Smooth muscle cell (in vitro differentiated cells): Measurements from ENCODE around the gene RAD51AP2. TPM values are rescaled to one million over a fixed set of nuclear protein-coding genes. Genes with fewer than 3 reads are reported as not detected.

Experiments used
- DNase-seq: peaks from one replicate; lab custom pipeline; 2025; ENCODE audit not compliant: unreplicated experiment; lab: John Stamatoyannopoulos, UW
- H2AFZ ChIP-seq: fragments of 200-600 bp; sonication (generic); 2 replicates; pipeline ENCODE4 v1.6.0; 2016; ENCODE audit warnings: antibody characterized with exemption, low read depth, mild to moderate bottlenecking
- H3F3A ChIP-seq: fragments of 200-600 bp; sonication (generic); 2 replicates; pipeline ENCODE4 v1.6.0; 2017; ENCODE audit warnings: antibody characterized with exemption, low read depth
- H3K27ac ChIP-seq: fragments of 200-600 bp; sonication (generic); 2 replicates; pipeline ENCODE4 v1.5.1; 2016; ENCODE audit warnings: low read depth, mild to moderate bottlenecking
- H3K27me3 ChIP-seq: fragments of 200-600 bp; sonication (generic); 2 replicates; pipeline ENCODE4 v1.6.1; 2016; ENCODE audit warnings: low read depth, mild to moderate bottlenecking
- H3K36me3 ChIP-seq: fragments of 200-600 bp; sonication (generic); 2 replicates; pipeline ENCODE4 v1.5.1; 2016; ENCODE audit warnings: low read depth
- H3K4me1 ChIP-seq: fragments of 200-600 bp; sonication (generic); 2 replicates; pipeline ENCODE4 v1.5.1; 2016; ENCODE audit warnings: low read depth
- H3K4me2 ChIP-seq: fragments of 200-600 bp; sonication (generic); 2 replicates; pipeline ENCODE4 v1.6.0; 2016; ENCODE audit warnings: mild to moderate bottlenecking
- H3K4me3 ChIP-seq: fragments of 200-600 bp; sonication (generic); 2 replicates; pipeline ENCODE4 v1.5.1; 2016; ENCODE audit warnings: mild to moderate bottlenecking
- H3K79me2 ChIP-seq: fragments of 200-600 bp; sonication (generic); 2 replicates; pipeline ENCODE4 v1.6.0; 2016; ENCODE audit warnings: low read depth, mild to moderate bottlenecking
- H3K9ac ChIP-seq: fragments of 200-600 bp; sonication (generic); 2 replicates; pipeline ENCODE4 v1.6.0; 2016; ENCODE audit warnings: low read depth
- H3K9me3 ChIP-seq: fragments of 200-600 bp; sonication (generic); replicated peaks from 2 replicates; pipeline ENCODE4 v1.5.1; 2016; ENCODE audit warnings: low read depth
- H4K20me1 ChIP-seq: fragments of 200-600 bp; sonication (generic); 2 replicates; pipeline ENCODE4 v1.6.0; 2016; ENCODE audit warnings: low read depth
- WGBS: methylation state at CpG from one replicate; pipeline ENCODE4 v1.1.7; 2016; ENCODE audit warnings: low lambda C conversion rate; 5-methylcytosine and 5-hydroxymethylcytosine counted together
- polyA plus RNA-seq: library from polyadenylated mRNA; unstranded; fragments of >200 nt; fragmentation: Nextera tagmentation; extraction: Ambion mirVana; gene quantifications from 2 replicates; pipeline ENCODE4 v1.2.1, GENCODE V29; 2016
- total RNA-seq: library from RNA; depleted of rRNA; stranded (reverse); fragments of >200 nt; gene quantifications from 2 replicates; pipeline ENCODE4 v1.2.3, GENCODE V29; 2014
- TF ChIP-seq, protein P1 (sequence below): fragments of 200-600 bp; sonication (generic); IDR thresholded peaks from 2 replicates; pipeline ENCODE4 v1.5.1; 2017; ENCODE audit warnings: borderline replicate concordance, mild to moderate bottlenecking, antibody characterized with exemption; ENCODE audit not compliant: insufficient read depth, poor library complexity, severe bottlenecking

The RAD51AP2 gene
- total and polyA plus RNA-seq, 2 experiments from 2014 or later = 0.04 to 0.06 TPM

DNA sequence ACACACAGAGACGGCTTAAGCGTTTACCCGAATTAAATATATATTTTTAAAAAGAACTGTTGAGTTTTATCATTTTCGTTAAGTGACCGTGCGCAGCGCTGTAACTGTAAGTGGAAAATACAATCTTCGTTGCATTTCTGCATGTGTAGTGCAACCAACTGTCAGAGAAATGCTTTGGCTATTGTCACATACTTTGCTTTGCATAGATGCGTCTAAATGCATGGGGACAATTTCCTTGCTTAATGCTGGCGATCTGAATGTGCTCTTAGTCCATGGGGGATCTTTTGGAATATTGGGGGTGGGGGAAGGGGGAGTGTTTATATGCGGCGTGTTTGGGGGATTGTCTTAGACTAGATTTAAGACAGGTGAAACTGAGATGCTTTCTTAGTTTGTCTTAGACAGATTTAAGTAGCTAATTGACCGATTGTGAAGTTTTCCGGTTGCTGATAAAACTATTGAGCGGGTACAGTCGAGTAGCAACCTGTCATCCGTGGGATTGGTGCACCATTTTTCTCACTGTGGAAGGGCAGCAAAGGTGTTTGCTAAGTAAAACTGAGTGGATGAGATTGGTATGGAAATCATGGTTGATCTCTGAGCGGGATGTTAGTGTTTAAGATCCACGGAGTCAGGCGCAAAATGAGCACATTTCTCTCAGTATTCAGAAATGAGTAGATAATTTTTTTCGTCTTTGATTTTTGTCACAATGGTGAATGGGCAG is 22.7 kb upstream of the RAD51AP2 start:
- no peaks in the 10 kb centered on the region for H3K79me2 ChIP-seq
- peaks cover 33% of the 10 kb centered on the region for H3K4me1 ChIP-seq
- no peak for DNase-seq
- H3F3A ChIP-seq = peaks cover 3% of the 10 kb centered on the region
- TF ChIP-seq, protein P1, sequence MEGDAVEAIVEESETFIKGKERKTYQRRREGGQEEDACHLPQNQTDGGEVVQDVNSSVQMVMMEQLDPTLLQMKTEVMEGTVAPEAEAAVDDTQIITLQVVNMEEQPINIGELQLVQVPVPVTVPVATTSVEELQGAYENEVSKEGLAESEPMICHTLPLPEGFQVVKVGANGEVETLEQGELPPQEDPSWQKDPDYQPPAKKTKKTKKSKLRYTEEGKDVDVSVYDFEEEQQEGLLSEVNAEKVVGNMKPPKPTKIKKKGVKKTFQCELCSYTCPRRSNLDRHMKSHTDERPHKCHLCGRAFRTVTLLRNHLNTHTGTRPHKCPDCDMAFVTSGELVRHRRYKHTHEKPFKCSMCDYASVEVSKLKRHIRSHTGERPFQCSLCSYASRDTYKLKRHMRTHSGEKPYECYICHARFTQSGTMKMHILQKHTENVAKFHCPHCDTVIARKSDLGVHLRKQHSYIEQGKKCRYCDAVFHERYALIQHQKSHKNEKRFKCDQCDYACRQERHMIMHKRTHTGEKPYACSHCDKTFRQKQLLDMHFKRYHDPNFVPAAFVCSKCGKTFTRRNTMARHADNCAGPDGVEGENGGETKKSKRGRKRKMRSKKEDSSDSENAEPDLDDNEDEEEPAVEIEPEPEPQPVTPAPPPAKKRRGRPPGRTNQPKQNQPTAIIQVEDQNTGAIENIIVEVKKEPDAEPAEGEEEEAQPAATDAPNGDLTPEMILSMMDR = no peak
- peak overlapping the region; percentile 56 for H3K4me3 ChIP-seq
- no peak overlapping the region for H3K27ac ChIP-seq
- H4K20me1 ChIP-seq = no peaks in the 10 kb centered on the region
- H2AFZ ChIP-seq = peak overlapping the region; percentile 95
- no peak overlapping the region for H3K9ac ChIP-seq
- H3K9me3 ChIP-seq = no peaks in the 10 kb centered on the region
- H3K36me3 ChIP-seq = no peaks in the 10 kb centered on the region
- peaks cover 6% of the 10 kb centered on the region for H3K27me3 ChIP-seq
- H3K4me2 ChIP-seq = peak overlapping the region; percentile 90
- under 1% methylated on average over 21 of the region's 21 CpGs for WGBS

DNA sequence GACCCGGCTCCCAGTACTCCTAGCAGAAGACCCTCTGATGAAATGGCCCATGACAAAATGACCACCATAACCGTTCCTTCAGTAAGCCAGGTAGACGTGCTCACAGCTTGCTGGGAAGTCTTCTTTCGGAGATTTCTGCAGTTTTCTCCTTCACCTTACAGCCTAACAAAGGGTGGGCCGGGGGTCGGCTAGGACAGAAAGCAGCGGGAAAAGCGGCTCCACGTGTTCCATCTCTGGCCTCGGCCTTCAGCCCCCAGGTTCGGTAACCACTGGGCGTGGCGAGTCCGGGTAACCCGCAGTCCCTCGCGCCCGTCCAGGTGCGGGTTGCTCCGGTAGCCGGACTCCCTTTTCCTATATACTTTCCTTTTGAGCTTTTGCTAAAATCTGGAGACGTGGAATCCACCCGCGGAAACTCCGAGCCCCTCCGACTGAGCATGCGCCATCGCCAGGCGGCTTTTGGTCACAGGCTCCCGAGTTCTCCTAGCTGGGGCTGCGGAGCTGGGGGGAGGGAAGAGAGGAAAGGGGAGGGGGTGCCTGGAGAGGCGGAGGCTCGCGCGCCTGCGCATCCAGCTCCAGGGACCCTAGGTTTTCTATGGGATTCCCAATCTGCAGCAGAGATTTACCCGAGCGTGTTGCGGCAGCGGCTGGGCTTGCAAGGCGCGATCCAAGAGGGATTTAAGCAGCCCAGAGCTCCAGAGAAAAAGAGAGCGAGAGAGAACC is 22.0 kb upstream of the RAD51AP2 start, which contains the start of gene VSNL1:
Gene VSNL1, plus strand, starts transcription at position 604 of the 720 bp plus-strand sequence. CDS start 51,379 bp downstream, outside the sequence.
- Histone ChIP-seq H3K9me3 (no peaks in the 10 kb centered on the region), H3K79me2 (no peaks in the 10 kb centered on the region), H3F3A (peaks cover 3% of the 10 kb centered on the region), H4K20me1 (no peaks in the 10 kb centered on the region), H3K9ac (peak within 1 kb of the TSS; percentile 25), H3K27ac (peak within 1 kb of the TSS; percentile 25), H3K4me2 (peak within 1 kb of the TSS; percentile 90), H3K36me3 (no peaks in the 10 kb centered on the region), H2AFZ (peak within 1 kb of the TSS; percentile 95), H3K27me3 (no peaks in the 10 kb centered on the region), H3K4me3 (peak within 1 kb of the TSS; percentile 56), H3K4me1 (peaks cover 26% of the 10 kb centered on the region)
- DNase-seq = peak; percentile 90
- TF ChIP-seq, protein P1 = no peak
- under 1% methylated on average over 42 of the region's 43 CpGs for WGBS

DNA sequence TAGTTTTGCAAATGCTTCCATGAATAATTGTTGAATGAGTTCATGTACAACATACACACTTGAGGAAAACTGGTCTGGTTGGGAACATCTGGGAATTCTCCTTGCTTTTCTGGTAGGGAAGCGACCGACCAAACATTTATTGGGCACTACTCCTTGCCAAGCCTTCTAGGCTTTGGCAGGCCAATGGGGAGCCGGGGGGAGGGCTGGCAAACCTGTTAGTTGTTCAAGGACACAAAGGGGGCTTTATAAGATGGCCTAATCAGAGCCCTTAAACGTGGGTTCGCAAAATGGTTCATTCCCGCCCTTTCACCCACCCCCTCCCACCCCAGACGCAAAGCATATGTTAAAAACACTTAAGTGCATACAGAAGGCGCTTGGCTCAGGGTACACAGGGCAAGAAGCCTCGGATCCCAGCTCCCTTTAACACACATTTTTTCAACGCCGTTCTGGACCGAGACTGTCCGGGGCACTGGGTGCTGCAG is 21.4 kb upstream of the RAD51AP2 start:
- H2AFZ ChIP-seq = peak overlapping the region; percentile 95
- peaks cover 3% of the 10 kb centered on the region for H3F3A ChIP-seq
- peak overlapping the region; percentile 56 for H3K4me3 ChIP-seq
- TF ChIP-seq, protein P1 = no peak
- DNase-seq = peak; percentile 32
- H4K20me1 ChIP-seq = no peaks in the 10 kb centered on the region
- H3K4me1 ChIP-seq = peaks cover 21% of the 10 kb centered on the region
- peak overlapping the region; percentile 25 for H3K27ac ChIP-seq
- no peaks in the 10 kb centered on the region for H3K9me3 ChIP-seq
- WGBS = 7% methylated on average over 13 of the region's 13 CpGs
- H3K4me2 ChIP-seq = peak overlapping the region; percentile 90
- H3K9ac ChIP-seq = peak overlapping the region; percentile 25
- no peaks in the 10 kb centered on the region for H3K79me2 ChIP-seq
- H3K27me3 ChIP-seq = no peaks in the 10 kb centered on the region
- no peaks in the 10 kb centered on the region for H3K36me3 ChIP-seq
